Measurements from ENCODE around the gene GATAD2A. TPM values are rescaled to one million over a fixed set of nuclear protein-coding genes. Genes with fewer than 3 reads are reported as not detected.

GATAD2A gene
- total and polyA plus RNA-seq, 10 of the 15 experiments (the other 5 are each of a cell fraction or from before 2014, with no cell fraction given): 2.6 to 173 (median 32.0) TPM

DNA sequence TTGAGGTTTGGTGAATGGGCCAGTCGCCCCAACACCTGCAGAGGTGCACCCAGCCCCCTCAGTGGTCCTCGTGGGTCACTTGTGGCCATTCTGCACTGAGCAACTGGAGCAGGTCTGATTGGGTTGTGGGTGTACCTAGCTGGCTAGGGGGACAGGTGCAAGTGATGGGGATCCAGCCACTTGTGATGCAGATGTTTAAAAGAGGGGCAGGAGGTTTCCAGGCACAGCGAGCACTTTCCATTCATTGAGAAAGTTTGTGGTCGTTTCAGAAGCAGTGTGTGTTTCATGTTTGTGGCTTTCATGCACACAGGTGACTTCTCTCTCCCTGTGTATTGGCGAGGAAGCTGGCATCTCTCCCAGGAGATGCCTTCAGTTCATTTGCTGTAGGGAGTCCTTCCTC lies 75.2 kb downstream of the GATAD2A start:
- ChIA-PET CTCF (interaction anchor here (1.0 to 2.7 kb wide), 5 partner anchors 10 to 562 kb away, joined by 3 to 21 read pairs (median 3); partner anchors contain the start of genes COPE and DDX49), SMC1A (ENCODE audit: uncharacterized antibody, unreplicated experiment) (interaction anchor here (1.5 kb wide), 1 partner anchor 9 kb away, joined by 3 read pairs; no protein-coding TSS in a partner anchor), RAD21 (ENCODE audit: unreplicated experiment) (interaction anchor here (0.8 to 1.2 kb wide), 2 partner anchors 10 to 76 kb away, joined by 3 to 4 read pairs; partner anchors contain the start of gene GATAD2A), POLR2A (interaction anchor here (0.9 to 1.0 kb wide), 3 partner anchors 21 to 75 kb away, joined by 3 read pairs; partner anchors contain the start of gene GATAD2A)
- 0 out of 2 replicates have a peak overlapping the region, but pooled peaks have one; percentile 17 for H3K4me2 ChIP-seq (ENCODE audit: control insufficient read depth, insufficient read depth)
- in situ Hi-C loops (cut with MboI): no loop called here
- H3K27ac ChIP-seq (ENCODE audit: control insufficient read depth, insufficient read depth): peak overlapping the region; percentile 18
- H3K4me3 ChIP-seq: no peak overlapping the region
- no peak overlapping the region for H3K9ac ChIP-seq (ENCODE audit: control insufficient read depth, insufficient read depth, low read length)
- peaks cover 5% of the 10 kb centered on the region; the same call in 1 of the 2 replicates for H4K20me1 ChIP-seq (ENCODE audit: control insufficient read depth, insufficient read depth)
- H3K36me3 ChIP-seq (ENCODE audit: control insufficient read depth in 2 of 2, insufficient read depth in 2 of 2, low read length in 1 of 2): peaks cover 4 to 18% of the 10 kb centered on the region in 2 experiments
- H2AFZ ChIP-seq (ENCODE audit: control insufficient read depth, low read depth, low read length): no peak overlapping the region
- H3K4me1 ChIP-seq (ENCODE audit: control insufficient read depth, insufficient read depth, low read length): peaks cover 28% of the 10 kb centered on the region
- FAIRE-seq (peak; percentile 62), ATAC-seq (peak; percentile 61), DNase-seq (ENCODE audit: low read depth, low spot score) (peak; percentile 39)
- intact Hi-C loops (cut with micrococcal nuclease; ENCODE audit: unreplicated experiment): no loop called here
- BruUV-seq (replicated peaks): no TSS peak
- H3K9me3 ChIP-seq (replicated peaks; ENCODE audit: control insufficient read depth, insufficient read depth, low read length): no peaks in the 10 kb centered on the region
- TF ChIP-seq IKZF1 (conservative IDR thresholded peaks at IDR 0.05): 0 out of 2 replicates have a peak, but pooled peaks have one; percentile 14
- TF ChIP-seq BCL11A (IDR thresholded peaks at IDR 0.05; ENCODE audit: low read depth, low read length): no peak
- peak; percentile 24; the same call in 1 of the 2 replicates for TF ChIP-seq TCF3 (IDR thresholded peaks at IDR 0.05; ENCODE audit: borderline replicate concordance, insufficient read depth, low read depth, low read length)
- TF ChIP-seq NR2C2 (IDR thresholded peaks at IDR 0.05; ENCODE audit: borderline replicate concordance, control insufficient read depth, insufficient read length, low read depth): no peak
- peak; percentile 90 for TF ChIP-seq RUNX3 (IDR thresholded peaks at IDR 0.05; ENCODE audit: low read length)
- TF ChIP-seq CREB1 (IDR thresholded peaks at IDR 0.05; ENCODE audit: low read depth): peak; percentile 20; the same call in 1 of the 2 replicates
- TF ChIP-seq JUND (IDR thresholded peaks at IDR 0.05; ENCODE audit: low read depth, low read length): no peak
- TF ChIP-seq RELA (IDR thresholded peaks at IDR 0.05; ENCODE audit: borderline replicate concordance, partially characterized antibody): no peak
- TF ChIP-seq FOXM1 (IDR thresholded peaks at IDR 0.05; ENCODE audit: low read depth, low read length): no peak
- TF ChIP-seq SIN3A (IDR thresholded peaks at IDR 0.05; ENCODE audit: low read depth, low read length): no peak
- TF ChIP-seq CTCF (IDR thresholded peaks at IDR 0.05 in 2 of 3, conservative IDR thresholded peaks at IDR 0.05 in 1 of 3; ENCODE audit: control insufficient read depth in 2 of 3, extremely low read depth in 1 of 3, insufficient read depth in 1 of 3, low read depth in 3 of 3, low read length in 3 of 3): no peak
- TF ChIP-seq SRF (IDR thresholded peaks at IDR 0.05; ENCODE audit: low read depth in 2 of 2, low read length in 2 of 2): no peak
- TF ChIP-seq EED (IDR thresholded peaks at IDR 0.05; ENCODE audit: low read depth): peak; percentile 41; the same call in 1 of the 2 replicates
- no peaks in the 10 kb centered on the region for H3K27me3 ChIP-seq (replicated peaks in 1 of 2; ENCODE audit: control insufficient read depth in 2 of 2, insufficient read depth in 2 of 2, low read length in 1 of 2)
- 18% methylated on average over 5 of the region's 5 CpGs for WGBS (ENCODE audit: insufficient coverage, insufficient replicate concordance, low lambda C conversion rate, missing lambda C conversion rate)
- peaks cover 19% of the 10 kb centered on the region for H3K79me2 ChIP-seq (ENCODE audit: control insufficient read depth, insufficient read depth, low read length)

All from GM12878 (cell line).